ENCODE measurements around the gene BTBD1. TPM values are rescaled to one million over a fixed set of nuclear protein-coding genes. Genes with fewer than 3 reads are reported as not detected.

BTBD1 gene
- total and polyA plus RNA-seq, 7 donors, result 32.1 to 82.4 (median 64.2) TPM

GRCh38 chr15:82980981-82981380, 86.1 kb downstream of the BTBD1 start:
- Histone ChIP-seq H3K9me3 (no peaks in the 10 kb centered on the region), H3K27me3 (no peaks in the 10 kb centered on the region), H3K27ac (no peak overlapping the region), H3K4me1 (peaks cover 0 to 7% (median 5%) of the 10 kb centered on the region in 4 donors), H3K4me3 (no peak overlapping the region), H3K36me3 (no peaks in the 10 kb centered on the region)
- WGBS, 2 donors, result 70 to 78% methylated on average over 2 of the region's 2 CpGs
- intact Hi-C loops (cut with DNase I), result no loop called here
- TF ChIP-seq POLR2A (IDR thresholded peaks at IDR 0.05), result no peak
- TF ChIP-seq CTCF (IDR thresholded peaks at IDR 0.05), result no peak
- TF ChIP-seq POLR2AphosphoS5 (IDR thresholded peaks at IDR 0.05), result no peak
- TF ChIP-seq EP300 (IDR thresholded peaks at IDR 0.05), result no peak
- DNase-seq, result no peak

- no peaks in the 10 kb centered on the region for H3K9me3 ChIP-seq
- intact Hi-C loops (cut with DNase I), result no loop called here
- TF ChIP-seq POLR2A (IDR thresholded peaks at IDR 0.05) (no peak), POLR2AphosphoS5 (IDR thresholded peaks at IDR 0.05) (no peak), EP300 (IDR thresholded peaks at IDR 0.05) (no peak), CTCF (IDR thresholded peaks at IDR 0.05) (no peak)
- no peak overlapping the region for H3K27ac ChIP-seq
- H3K4me3 ChIP-seq, result no peak overlapping the region
- no peak for DNase-seq
- WGBS, 2 donors, result 96 to 97% methylated on average over 1 of the region's 1 CpG
- no peaks in the 10 kb centered on the region for H3K27me3 ChIP-seq
- H3K36me3 ChIP-seq, result no peaks in the 10 kb centered on the region
- no peaks in the 10 kb centered on the region for H3K4me1 ChIP-seq
These were observed 87.3 kb downstream of the BTBD1 start for GRCh38 chr15:82979726-82980125.

GRCh38 chr15:82978438-82978837, 88.6 kb downstream of the BTBD1 start:
- 92 to 95% methylated on average over 5 of the region's 5 CpGs for WGBS, 2 donors

GRCh38 chr15:82977076-82977475, 90.0 kb downstream of the BTBD1 start:
- intact Hi-C loops (cut with DNase I), result no loop called here
- no peak overlapping the region for H3K4me3 ChIP-seq

More at GRCh38 chr15:82978438-82978837, 88.6 kb downstream of the BTBD1 start:
- intact Hi-C loops (cut with DNase I), result no loop called here
- Histone ChIP-seq H3K4me3 (no peak overlapping the region), H3K36me3 (no peaks in the 10 kb centered on the region), H3K27me3 (no peaks in the 10 kb centered on the region), H3K4me1 (no peaks in the 10 kb centered on the region), H3K9me3 (no peaks in the 10 kb centered on the region), H3K27ac (no peak overlapping the region)
- DNase-seq, result no peak
- TF ChIP-seq POLR2AphosphoS5 (IDR thresholded peaks at IDR 0.05), result no peak
- TF ChIP-seq EP300 (IDR thresholded peaks at IDR 0.05), result no peak
- no peak for TF ChIP-seq CTCF (IDR thresholded peaks at IDR 0.05)
- TF ChIP-seq POLR2A (IDR thresholded peaks at IDR 0.05), result no peak

More at GRCh38 chr15:82977076-82977475, 90.0 kb downstream of the BTBD1 start:
- Histone ChIP-seq H3K9me3 (no peaks in the 10 kb centered on the region), H3K27ac (no peak overlapping the region), H3K4me1 (no peaks in the 10 kb centered on the region), H3K27me3 (no peaks in the 10 kb centered on the region), H3K36me3 (no peaks in the 10 kb centered on the region)
- TF ChIP-seq CTCF (IDR thresholded peaks at IDR 0.05) (no peak), EP300 (IDR thresholded peaks at IDR 0.05) (no peak)
- WGBS, 2 donors, result 89 to 96% methylated on average over 1 of the region's 1 CpG
- DNase-seq, result no peak
